HG03520 (cell line): ENCODE measurements around the gene EML1.
"Not testable (repeated sequence)": the region's sequence is repeated elsewhere in the genome, so short reads cannot be mapped to it uniquely, and the experiment has no call there.

Experiments used
- ATAC-seq: cut with Tn5 transposase; IDR thresholded peaks from one replicate; pipeline ENCODE4 v1.9.1; 2021; ENCODE audit warnings: mild to moderate bottlenecking, moderate library complexity; ENCODE audit not compliant: unreplicated experiment

EML1 gene

GRCh38 chr14:99755068-99755405 lies 38.2 kb upstream of the EML1 start:
- no peak for ATAC-seq

- no peak for ATAC-seq
These were observed 37.3 kb upstream of the EML1 start for GRCh38 chr14:99755629-99756603.

DNA sequence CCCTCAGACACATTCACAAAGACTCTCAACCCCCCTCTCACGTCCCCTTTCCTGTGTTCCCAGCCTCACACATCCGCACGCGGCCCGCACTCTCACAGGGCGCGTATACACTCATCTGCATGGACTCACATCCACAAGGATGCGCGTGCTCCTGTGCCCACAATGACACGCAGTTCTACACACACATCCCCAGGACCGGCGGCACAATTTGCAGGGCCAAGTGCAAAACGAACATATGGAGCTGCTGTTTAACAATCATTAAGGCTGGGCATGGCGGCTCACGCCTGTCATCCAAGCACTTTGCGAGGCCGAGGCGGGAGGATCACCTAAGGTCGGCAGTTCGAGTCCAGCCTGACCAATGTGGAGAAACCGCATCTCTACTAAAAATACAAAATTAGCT lies 36.4 kb upstream of the EML1 start:
- no peak for ATAC-seq

- ATAC-seq: no peak
These were observed 35.7 kb upstream of the EML1 start for GRCh38 chr14:99757331-99758070.

DNA sequence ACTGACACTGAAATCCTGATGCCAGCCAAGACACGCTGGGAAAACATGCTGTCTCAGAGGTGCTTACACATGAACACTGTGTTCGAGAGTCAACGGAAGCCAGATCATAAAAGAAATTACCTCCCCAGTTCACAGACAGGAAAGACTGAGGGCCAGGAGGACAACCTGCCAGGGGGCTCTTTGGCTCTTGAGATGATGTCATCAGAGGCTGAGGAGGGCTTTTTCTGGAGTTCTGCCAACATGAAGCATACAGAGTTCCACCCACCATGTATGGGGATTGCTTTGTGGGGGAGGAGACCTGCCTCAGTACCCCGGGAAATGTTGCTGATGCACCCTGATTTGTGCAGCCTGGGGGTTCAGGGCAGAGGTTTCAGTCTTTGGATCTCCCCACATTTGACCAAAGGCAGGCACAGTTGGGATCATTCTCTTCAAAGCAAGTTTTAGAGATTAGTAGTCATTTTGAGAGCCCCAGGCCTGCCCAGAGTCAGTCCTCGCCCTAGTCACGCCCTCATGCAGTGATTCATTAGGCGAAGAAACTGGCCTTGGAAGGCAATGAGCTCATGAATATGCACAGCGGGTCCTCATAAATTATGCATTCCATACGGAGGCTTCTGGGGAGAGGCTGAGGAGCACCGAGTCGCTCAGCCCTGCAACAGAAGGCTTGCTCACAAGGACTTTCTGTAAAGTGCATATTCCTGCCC lies 34.9 kb upstream of the EML1 start:
- no peak for ATAC-seq

- ATAC-seq: no peak
These were observed 34.2 kb upstream of the EML1 start for GRCh38 chr14:99758872-99759545.

GRCh38 chr14:99759546-99759925 lies 33.7 kb upstream of the EML1 start:
- no peak for ATAC-seq

- no peak for ATAC-seq
These were observed 32.4 kb upstream of the EML1 start for GRCh38 chr14:99760817-99761216.

DNA sequence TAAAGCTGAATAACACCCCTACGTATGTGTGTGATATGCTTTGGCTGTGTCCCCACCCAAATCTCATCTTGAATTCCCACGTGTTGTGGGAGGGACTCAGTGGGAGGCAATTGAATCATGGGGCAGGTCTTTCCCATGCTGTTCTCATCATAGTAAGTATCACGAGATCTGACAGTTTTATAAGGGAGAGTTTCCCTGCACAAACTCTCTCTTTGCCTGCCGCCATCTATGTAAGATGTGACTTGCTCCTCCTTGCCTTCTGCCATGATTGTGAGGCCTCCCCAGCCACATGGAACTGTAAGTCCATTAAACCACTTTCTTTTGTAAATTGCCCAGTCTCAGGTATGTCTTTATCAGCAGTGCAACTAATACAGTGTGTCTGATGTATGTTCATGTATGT lies 30.3 kb upstream of the EML1 start:
- not testable (repeated sequence) for ATAC-seq

DNA sequence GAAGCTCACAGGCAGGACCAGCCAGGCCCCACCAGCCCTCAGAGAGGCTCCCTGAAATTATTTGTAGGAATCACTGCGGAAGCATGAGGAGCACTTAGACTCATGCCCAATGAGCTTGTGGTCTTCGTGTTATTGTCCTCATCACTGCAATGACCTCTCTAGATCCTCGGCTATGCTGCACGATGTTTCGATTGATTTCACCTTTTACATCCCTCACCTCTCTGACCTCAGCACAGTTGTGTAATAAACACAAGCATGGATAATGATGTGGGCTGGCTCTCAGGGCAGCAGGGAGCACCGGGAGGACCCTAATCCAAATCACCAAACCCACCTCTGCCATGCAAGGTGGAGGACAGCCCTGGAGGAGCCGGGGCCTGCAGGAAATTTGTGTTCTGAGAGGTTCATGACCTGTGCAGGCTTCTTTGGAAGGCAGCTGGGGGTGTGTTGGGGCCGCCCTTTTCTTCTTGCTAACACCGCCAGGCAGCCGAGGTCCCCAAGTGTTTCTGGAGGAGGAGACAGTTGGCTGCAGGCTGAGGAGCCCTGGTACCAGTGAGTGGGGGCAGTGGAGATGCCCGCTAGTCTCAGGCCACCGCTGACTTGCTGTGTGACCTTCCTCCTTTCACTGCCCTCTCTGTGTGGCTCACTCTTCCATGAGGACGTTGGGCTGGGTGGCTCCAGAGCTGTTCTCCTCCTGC lies 29.5 kb upstream of the EML1 start:
- no peak for ATAC-seq

DNA sequence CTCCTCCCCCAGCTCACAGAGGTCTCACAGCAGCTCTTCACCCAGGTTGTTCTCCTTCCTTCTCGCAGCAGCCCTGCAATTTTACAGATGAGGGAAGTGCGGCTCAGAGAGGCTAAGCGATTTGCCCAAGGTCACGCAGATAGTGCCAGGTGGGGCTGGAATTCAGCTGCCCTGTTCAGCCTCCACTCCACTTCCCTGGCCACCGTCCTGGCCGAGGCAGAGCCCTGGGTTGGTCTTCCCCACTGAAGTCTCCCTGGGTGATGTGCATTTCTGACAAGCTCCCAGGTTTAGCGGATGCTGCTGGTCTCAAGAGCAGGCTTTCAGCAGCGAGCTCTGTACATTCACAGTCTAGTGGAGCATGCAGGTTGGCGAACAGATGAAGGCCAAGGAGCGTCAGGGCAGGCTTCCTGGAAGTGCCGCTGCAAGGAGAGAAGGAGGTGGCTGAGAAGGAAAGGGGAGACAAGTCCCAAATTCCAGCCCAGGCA lies 28.9 kb upstream of the EML1 start:
- no peak for ATAC-seq

DNA sequence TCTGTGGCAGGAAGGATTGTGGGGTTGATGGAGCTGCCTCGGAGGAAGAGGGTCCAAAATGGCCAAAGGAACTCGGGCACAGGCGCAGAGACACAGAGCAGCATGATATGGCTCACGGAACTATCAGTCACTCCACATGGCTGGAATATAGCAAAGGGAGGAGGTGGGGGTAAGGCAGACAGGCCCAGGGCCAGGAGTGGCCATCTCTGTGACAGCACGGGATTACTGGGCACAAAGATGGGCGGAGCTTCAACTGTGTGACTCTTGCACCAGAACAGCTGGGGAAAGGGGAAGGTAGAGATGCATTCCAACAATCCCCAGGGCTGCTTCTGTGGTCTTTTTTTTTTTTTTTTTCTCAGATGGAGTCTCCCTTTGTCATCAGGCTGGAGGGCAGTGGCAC lies 24.8 kb upstream of the EML1 start:
- no peak for ATAC-seq

- ATAC-seq: no peak
These were observed 24.1 kb upstream of the EML1 start for GRCh38 chr14:99769123-99769522.

GRCh38 chr14:99769799-99770198 lies 23.4 kb upstream of the EML1 start:
- no peak for ATAC-seq

- no peak for ATAC-seq
These were observed 20.6 kb upstream of the EML1 start for GRCh38 chr14:99772371-99773283.

- no peak for ATAC-seq
These were observed 19.4 kb upstream of the EML1 start for GRCh38 chr14:99773521-99774497.

DNA sequence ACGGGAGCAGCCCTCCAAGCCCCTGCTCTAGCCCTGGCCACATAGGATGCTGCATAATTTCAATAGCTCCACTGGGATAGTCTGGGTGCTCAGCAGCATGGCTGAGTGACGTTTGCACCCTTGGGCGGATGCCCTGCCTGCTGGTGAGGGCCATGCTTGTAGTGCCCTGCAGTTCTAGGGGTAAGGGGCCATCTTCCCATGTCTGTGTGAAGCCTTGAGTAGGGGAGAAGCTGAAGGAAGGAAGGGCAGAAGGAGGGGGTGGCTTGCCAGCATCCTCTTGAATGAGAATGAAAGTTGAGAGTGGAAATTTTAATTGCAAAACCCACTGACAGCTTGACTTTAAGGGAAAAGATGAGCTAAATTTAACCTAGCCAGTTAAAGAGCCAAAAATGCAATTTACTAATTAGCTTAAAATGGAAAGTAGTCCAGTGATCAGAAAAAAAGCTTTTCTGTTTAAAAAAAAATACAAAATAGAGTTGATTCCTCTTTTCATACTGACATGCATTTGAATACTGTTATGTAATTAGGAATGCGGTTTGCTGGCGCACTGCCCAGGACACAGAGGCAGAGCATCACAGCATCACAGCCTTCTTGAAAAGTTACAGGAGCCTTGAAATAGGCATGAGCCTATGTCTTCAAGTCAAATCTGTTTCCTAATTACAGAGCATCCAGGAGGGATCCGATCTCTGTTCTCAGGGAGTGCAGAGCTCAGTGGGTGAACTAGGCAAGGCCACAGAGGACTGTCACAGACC lies 18.5 kb upstream of the EML1 start:
- no peak for ATAC-seq
